HG02642 (cell line): Measurements from ENCODE around the gene TSHZ1.

Source experiments
- ATAC-seq: cut with Tn5 transposase; IDR thresholded peaks from one replicate; pipeline ENCODE4 v1.9.1; 2021; ENCODE audit warnings: mild to moderate bottlenecking; ENCODE audit not compliant: unreplicated experiment, poor library complexity

The TSHZ1 gene

GRCh38 chr18:75330308-75330707, 119.7 kb downstream of the TSHZ1 start:
- no peak for ATAC-seq

DNA sequence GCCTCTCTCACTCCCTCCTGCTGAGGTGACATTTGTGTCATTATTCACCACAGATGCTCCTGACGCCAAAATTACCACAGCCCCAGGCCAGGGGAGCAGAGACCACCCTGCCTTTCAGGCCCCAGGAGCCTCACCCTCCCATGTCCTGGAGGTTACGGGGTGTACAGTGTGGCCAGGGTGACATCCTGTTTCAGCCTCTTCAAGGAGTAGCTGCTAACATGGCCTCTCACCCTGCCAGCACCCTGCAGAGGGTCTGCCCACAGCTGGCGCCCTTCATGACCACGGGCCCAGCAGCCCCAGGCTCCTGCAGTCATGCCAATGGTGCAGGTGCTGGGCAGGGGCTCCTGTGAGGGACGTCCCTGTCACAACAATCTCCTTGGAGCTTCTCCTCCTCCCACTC, 124.3 kb downstream of the TSHZ1 start:
- no peak for ATAC-seq

- no peak for ATAC-seq
Observed at GRCh38 chr18:75335511-75335910, 124.9 kb downstream of the TSHZ1 start.

GRCh38 chr18:75336767-75337166, 126.2 kb downstream of the TSHZ1 start:
- no peak for ATAC-seq

DNA sequence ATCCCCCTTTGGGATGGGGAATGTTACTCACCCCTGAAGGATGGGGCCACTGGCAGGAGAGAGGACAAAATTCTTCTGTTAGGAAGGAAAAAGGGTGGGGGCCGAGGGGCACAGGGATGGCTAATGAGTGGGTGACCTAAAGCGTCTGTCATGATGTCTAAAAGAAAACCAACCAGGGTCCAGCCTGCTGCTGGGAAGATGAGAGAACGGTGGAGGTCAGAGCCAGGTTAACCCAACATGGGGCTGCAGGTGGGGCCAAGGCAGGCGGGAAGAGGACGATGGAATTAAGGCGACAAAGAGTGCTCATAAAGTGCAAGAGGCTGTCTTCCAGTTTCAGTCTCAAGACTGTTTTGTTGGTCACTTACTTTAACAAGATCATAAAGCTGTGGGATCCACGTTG, 126.8 kb downstream of the TSHZ1 start:
- ATAC-seq = no peak

- no peak for ATAC-seq
Observed at GRCh38 chr18:75338631-75339030, 128.0 kb downstream of the TSHZ1 start.
